ENCODE results near the gene MYOG. TPM values are rescaled to one million over a fixed set of nuclear protein-coding genes. Genes with fewer than 3 reads are reported as not detected.

The MYOG gene
- total RNA-seq, result not detected

GRCh38 chr1:203085528-203086406 is at the start of gene MYOG:
MYOG (minus strand) TSS chr1:203086012; CDS start chr1:203085961, 51 bp downstream.
- peak in 1 of 2 donors; percentile 62 for DNase-seq (ENCODE audit: low spot score in 2 of 2)
- H3K9me3 ChIP-seq, result no peaks in the 10 kb centered on the region
- no peak within 1 kb of the TSS for H3K27ac ChIP-seq
- peaks cover 4% of the 10 kb centered on the region for H3K4me1 ChIP-seq
- TF ChIP-seq POLR2AphosphoS5 (IDR thresholded peaks at IDR 0.05) (no peak), EP300 (IDR thresholded peaks at IDR 0.05) (no peak), POLR2A (IDR thresholded peaks at IDR 0.05) (no peak)
- TF ChIP-seq, protein P1, sequence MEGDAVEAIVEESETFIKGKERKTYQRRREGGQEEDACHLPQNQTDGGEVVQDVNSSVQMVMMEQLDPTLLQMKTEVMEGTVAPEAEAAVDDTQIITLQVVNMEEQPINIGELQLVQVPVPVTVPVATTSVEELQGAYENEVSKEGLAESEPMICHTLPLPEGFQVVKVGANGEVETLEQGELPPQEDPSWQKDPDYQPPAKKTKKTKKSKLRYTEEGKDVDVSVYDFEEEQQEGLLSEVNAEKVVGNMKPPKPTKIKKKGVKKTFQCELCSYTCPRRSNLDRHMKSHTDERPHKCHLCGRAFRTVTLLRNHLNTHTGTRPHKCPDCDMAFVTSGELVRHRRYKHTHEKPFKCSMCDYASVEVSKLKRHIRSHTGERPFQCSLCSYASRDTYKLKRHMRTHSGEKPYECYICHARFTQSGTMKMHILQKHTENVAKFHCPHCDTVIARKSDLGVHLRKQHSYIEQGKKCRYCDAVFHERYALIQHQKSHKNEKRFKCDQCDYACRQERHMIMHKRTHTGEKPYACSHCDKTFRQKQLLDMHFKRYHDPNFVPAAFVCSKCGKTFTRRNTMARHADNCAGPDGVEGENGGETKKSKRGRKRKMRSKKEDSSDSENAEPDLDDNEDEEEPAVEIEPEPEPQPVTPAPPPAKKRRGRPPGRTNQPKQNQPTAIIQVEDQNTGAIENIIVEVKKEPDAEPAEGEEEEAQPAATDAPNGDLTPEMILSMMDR (IDR thresholded peaks at IDR 0.05), result no peak
- peaks cover 13% of the 10 kb centered on the region for H3K27me3 ChIP-seq
- 77% methylated on average over 15 of the region's 36 CpGs for WGBS
- no peak within 1 kb of the TSS for H3K4me3 ChIP-seq
- no peaks in the 10 kb centered on the region for H3K36me3 ChIP-seq

DNA sequence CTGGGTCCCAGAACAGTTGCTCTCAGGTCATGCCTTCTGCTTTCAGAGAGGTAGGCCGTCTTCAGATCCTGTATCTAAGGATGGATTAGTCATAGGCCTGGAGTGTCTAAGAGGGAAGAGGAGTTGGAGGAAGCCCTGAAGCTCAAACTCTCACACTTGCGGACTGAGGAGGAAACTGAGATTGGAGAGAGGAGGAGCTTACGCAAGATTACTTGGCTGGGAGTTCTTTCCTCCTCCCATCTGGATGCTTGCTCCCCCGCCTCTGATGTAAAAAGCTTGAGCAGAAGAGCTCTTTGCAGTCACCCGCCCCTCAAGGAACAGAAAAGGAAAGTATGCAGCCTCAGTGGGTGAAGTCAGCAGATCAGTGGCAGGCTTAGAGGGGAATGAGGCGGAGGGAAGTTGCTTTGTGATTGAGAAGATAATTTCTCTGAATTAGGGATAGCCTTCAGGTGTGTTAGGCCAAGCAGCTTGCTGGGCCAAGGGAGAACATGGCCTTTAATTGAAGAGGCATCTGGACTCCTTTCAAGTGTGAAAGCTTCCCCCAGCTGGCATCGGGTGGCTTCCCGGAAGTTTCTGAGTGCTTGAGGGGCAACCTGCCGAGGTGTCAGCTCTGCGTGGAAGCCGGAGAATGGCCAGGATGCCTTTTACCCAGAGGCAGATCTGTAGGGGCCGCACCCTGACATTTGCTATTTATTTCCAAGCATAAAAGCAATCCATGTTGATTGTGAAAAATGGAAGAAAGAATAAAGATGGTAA is 48.3 kb upstream of the MYOG start:
- H3K9me3 ChIP-seq, result no peaks in the 10 kb centered on the region
- no peaks in the 10 kb centered on the region for H3K27me3 ChIP-seq
- H3K4me3 ChIP-seq, result no peak overlapping the region
- no peak for DNase-seq (ENCODE audit: low spot score in 2 of 2)
- no peaks in the 10 kb centered on the region for H3K4me1 ChIP-seq
- H3K36me3 ChIP-seq, result no peaks in the 10 kb centered on the region
- H3K27ac ChIP-seq, result no peak overlapping the region
- TF ChIP-seq, protein P1 (IDR thresholded peaks at IDR 0.05), result no peak
- TF ChIP-seq POLR2A (IDR thresholded peaks at IDR 0.05) (no peak), POLR2AphosphoS5 (IDR thresholded peaks at IDR 0.05) (no peak), EP300 (IDR thresholded peaks at IDR 0.05) (no peak)
- WGBS, result 78% methylated on average over 12 of the region's 12 CpGs

GRCh38 chr1:203131548-203132200 is 45.9 kb upstream of the MYOG start:
- Histone ChIP-seq H3K9me3 (no peaks in the 10 kb centered on the region), H3K4me3 (no peak overlapping the region), H3K27ac (no peak overlapping the region), H3K36me3 (no peaks in the 10 kb centered on the region), H3K4me1 (peaks cover 22% of the 10 kb centered on the region), H3K27me3 (peaks cover 15% of the 10 kb centered on the region)
- 81% methylated on average over 9 of the region's 9 CpGs for WGBS
- peak in 1 of 2 donors; percentile 56 for DNase-seq (ENCODE audit: low spot score in 2 of 2)
- TF ChIP-seq POLR2A (IDR thresholded peaks at IDR 0.05), result no peak
- TF ChIP-seq POLR2AphosphoS5 (IDR thresholded peaks at IDR 0.05), result no peak
- TF ChIP-seq, protein P1 (IDR thresholded peaks at IDR 0.05), result no peak

DNA sequence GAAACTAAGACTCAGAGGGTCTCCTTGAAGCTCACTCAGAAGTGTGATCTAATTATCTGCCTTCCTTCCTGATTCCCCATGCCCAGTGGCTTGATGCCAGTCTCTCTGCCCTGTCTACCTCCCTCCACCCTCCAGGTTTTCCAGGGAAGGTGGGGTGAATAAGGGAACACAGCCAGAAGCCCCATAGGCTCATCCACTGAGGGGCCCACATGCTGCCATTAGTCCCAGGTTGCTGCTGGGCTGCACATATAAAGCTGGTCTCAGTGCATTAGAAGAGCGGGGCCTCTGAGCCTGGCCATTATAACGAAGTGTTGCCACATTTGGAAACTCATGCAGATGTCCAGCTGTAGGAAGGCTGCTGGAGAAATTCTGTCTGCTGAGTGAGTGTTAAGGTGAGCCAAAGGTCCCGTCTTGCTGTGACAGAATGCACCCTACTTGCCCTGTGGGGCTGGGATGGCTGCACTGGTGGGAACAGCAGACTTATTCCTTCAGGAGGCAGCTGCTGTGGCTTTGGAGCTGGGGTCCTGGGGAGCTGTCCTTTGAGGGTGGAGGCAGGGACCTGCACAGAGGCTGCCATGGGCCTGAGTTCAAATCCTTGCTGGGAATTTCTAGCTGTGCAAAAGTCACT is 44.7 kb upstream of the MYOG start:
- TF ChIP-seq, protein P1 (IDR thresholded peaks at IDR 0.05), result no peak
- no peak for TF ChIP-seq EP300 (IDR thresholded peaks at IDR 0.05)
- TF ChIP-seq POLR2A (IDR thresholded peaks at IDR 0.05), result no peak
- no peak for TF ChIP-seq POLR2AphosphoS5 (IDR thresholded peaks at IDR 0.05)
- peaks cover 25% of the 10 kb centered on the region for H3K27me3 ChIP-seq
- H3K9me3 ChIP-seq, result no peaks in the 10 kb centered on the region
- H3K4me3 ChIP-seq, result no peak overlapping the region
- DNase-seq (ENCODE audit: low spot score in 2 of 2), result peak in 1 of 2 donors; percentile 52
- no peaks in the 10 kb centered on the region for H3K36me3 ChIP-seq
- no peak overlapping the region for H3K27ac ChIP-seq
- H3K4me1 ChIP-seq, result peaks cover 23% of the 10 kb centered on the region
- 76% methylated on average over 3 of the region's 3 CpGs for WGBS

Measured in suprapubic skin (tissue), 4 donors.